Measurements from ENCODE around the gene EZH1. TPM values are rescaled to one million over a fixed set of nuclear protein-coding genes. Genes with fewer than 3 reads are reported as not detected.
A peak's percentile ranks its signal among the peaks of the same experiment; 100 is the strongest.
"Not testable (repeated sequence)": the region's sequence is repeated elsewhere in the genome, so short reads cannot be mapped to it uniquely, and the experiment has no call there.

EZH1 gene
- total RNA-seq, 1 donor from 2014 or later, result 50.5 TPM

GRCh38 chr17:42670789-42671657 is 73.8 kb downstream of the EZH1 start:
- no peak for DNase-seq (ENCODE audit: low spot score)

GRCh38 chr17:42669977-42670788 is 74.7 kb downstream of the EZH1 start:
- DNase-seq (ENCODE audit: low spot score), result no peak

GRCh38 chr17:42669705-42669976 is 75.2 kb downstream of the EZH1 start:
- no peak for DNase-seq (ENCODE audit: low spot score)

GRCh38 chr17:42667088-42667951 is 77.5 kb downstream of the EZH1 start:
- DNase-seq (ENCODE audit: low spot score), result no peak

GRCh38 chr17:42666126-42666525 is 78.7 kb downstream of the EZH1 start:
- not testable (repeated sequence) for DNase-seq (ENCODE audit: low spot score)

DNA sequence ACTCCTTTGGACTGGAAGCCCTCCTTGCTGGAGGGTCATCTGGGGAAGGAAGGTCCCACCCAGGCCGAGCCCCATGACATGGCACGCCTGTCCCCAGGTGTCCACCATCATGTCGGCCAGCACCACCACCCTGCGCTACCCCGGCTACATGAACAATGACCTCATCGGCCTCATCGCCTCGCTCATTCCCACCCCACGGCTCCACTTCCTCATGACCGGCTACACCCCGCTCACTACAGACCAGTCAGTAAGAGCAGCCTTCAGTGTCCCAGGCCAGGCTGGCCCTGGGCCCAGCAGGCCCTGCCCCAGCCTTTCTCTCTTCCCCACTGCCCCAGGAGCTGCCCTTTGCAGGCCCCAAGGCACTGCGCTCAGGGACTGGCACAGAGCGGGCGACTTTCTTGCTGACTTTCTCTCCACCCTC is 79.2 kb downstream of the EZH1 start:
- no peak for DNase-seq (ENCODE audit: low spot score)

- DNase-seq (ENCODE audit: low spot score), result no peak
Measured at GRCh38 chr17:42660692-42661345, 84.0 kb downstream of the EZH1 start.

DNA sequence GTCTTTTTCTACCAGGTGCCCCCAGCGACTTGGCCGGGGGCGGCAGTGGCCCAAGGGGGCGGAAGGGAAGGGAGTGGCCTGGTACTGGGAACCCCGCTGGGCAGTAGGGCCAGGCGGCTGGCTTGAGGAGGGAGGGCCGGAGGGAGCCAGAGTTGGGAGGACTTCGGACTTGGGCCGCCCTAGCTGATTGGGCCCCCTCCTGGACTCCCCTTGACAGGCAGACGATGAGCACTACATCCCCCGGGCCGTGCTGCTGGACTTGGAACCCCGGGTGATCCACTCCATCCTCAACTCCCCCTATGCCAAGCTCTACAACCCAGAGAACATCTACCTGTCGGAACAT is 84.9 kb downstream of the EZH1 start:
- DNase-seq (ENCODE audit: low spot score), result not testable (repeated sequence)

GRCh38 chr17:42659079-42659931 is 85.5 kb downstream of the EZH1 start, which contains the start of gene TUBG2:
TSS of gene TUBG2 (plus strand) at chr17:42659284. CDS start at chr17:42659504, 220 bp downstream.
- DNase-seq (ENCODE audit: low spot score), result peak; percentile 94

DNA sequence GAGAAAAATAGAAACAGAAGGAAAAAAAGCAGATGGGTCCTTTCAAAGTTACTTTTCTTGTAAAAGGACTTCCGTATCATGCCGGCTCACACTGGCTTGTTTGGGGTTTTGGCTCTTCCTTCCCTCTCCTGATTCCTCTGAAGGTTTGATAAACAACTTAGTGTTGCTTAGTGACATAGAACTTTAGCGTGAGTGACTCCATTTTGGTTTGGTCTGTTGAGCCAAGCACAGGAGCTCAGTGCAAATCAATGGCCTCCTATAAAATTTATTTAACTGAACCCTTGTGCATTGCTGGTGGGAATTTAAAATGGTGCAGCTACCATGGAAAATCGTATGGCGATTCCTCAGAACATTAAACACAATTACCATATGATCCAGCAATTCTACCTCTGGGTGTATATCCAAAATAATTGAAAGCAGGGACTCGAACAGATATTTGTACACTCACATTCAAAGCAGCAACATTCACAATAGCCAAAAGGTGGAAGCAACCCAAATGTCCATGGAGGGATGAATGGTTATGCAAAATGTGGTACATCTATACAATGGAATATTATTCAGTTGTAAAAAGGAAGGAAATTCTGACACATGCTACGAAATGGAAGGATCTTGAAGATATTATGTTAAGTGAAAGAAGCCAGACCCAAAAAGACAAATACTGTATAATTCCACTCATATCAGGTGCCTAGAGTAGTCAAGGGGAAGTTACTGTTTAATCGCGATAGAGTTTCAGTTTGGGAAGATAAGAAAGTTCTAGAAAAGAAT is 86.8 kb downstream of the EZH1 start:
- DNase-seq (ENCODE audit: low spot score), result no peak

DNA sequence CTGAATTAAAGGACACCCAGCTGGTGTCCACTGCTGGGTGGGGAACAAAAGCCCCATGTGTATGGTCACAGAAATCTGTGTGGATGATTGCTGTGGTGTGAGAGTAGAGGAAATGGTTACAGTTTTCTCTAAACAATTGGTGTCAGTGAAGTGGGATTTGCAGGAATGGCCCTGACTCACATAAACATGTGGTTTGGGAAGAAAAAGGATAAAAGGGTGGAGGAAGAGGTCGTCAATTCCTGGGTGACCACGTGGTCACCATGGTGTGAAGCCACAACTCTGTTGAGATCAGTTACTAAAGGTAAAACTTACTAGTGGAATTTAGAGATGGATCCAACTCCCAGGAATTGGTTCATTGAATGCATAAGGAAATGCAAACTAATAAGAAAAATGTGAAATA is 89.3 kb downstream of the EZH1 start:
- no peak for DNase-seq (ENCODE audit: low spot score)

DNA sequence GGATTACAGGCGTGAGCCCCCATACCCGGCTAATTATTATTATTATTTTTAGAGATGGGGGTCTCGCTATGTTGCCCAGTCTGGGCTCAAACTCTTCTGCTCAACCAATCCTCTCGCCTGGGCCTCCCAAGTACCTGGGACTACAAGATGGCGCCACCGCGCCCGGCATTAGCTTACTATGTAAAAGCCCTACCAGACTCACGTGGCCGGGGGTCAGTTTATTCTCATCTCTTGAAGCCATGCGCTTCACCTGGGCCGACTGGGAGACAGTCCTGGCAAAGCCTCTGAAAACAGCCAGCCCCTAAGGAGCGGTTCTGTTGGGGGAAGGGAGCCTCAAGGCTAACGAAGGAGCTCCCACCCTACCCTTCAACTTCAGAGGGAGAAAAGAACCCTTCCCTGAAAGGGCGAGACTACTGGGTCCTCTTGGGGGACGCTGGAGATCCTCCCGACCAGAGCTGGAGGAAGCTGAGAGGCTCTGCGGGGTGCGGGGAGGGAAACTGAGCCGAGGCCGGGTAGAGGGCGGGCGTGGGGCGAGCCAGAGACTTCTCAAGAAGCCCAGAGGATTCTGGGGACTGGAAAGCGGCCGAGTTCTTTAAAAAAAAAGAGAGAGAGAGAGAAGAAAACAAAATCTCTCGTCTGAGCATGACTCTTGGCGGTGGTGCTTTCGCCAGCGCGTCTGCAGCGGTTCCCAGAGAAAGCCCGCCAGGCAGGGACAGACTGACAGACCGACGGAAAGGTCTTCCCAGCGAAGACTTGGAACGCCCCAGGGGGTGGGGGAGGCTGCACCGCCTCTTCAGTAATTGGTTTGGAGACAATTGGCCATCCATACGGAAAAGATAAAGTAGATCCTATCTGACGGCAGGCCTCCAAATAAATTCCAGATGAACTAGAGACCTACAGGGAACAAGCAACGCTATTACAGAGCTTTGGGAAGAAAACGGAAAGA is 91.4 kb downstream of the EZH1 start:
- DNase-seq (ENCODE audit: low spot score), result no peak

DNA sequence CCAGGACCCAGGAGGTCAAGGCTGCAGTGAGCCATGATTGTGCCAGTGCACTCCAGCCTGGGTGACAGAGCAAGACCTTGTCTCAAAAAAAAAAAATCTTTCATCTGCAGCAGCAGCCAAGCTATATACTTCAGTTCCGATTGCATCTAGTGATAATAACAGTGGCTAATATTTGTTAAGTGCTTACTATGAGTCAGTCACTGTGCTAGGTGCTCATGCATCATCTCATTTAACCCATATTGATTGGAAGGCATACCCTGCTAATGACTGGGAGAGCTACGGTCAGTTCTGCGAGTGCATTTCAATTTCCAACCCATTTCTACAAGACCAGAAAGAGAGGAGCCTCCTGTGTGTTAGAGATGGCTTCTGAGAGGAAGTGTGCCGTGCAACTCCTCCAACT is 93.4 kb downstream of the EZH1 start:
- DNase-seq (ENCODE audit: low spot score), result no peak

Small RNAs within 50 kb of the gene (microRNA-seq; reads per million reads assigned to microRNA genes)
- gene MIR6780A (ENCODE audit: borderline number of aligned reads), result not detected

Other genes with a start within 250 kb of the EZH1 start
- gene NAGLU, start 208.8 kb downstream of the EZH1 start, total RNA-seq, result 58.7 TPM
- 3.2 TPM for gene HSD17B1, start 192.1 kb downstream of the EZH1 start, total RNA-seq
- gene COASY, start 182.9 kb downstream of the EZH1 start, total RNA-seq, result 57.3 TPM
- gene MLX, start 177.9 kb downstream of the EZH1 start, total RNA-seq, result 50.6 TPM
- 2.2 TPM for gene PSMC3IP, start 167.3 kb downstream of the EZH1 start, total RNA-seq
- 63.9 TPM for gene RETREG3, start 135.7 kb downstream of the EZH1 start, total RNA-seq
- gene TUBG1, start 135.4 kb downstream of the EZH1 start, total RNA-seq, result 45.2 TPM
- 17.6 TPM for gene TUBG2, start 85.8 kb downstream of the EZH1 start, total RNA-seq
- 16.8 TPM for gene PLEKHH3, start 68.0 kb downstream of the EZH1 start, total RNA-seq
- 1.2 TPM for gene CCR10, start 63.2 kb downstream of the EZH1 start, total RNA-seq
- gene CNTNAP1, start 62.5 kb downstream of the EZH1 start, total RNA-seq, result 3.7 TPM
- gene RAMP2, start 16.2 kb upstream of the EZH1 start, total RNA-seq, result 58.2 TPM
- 41.1 TPM for gene VPS25, start 28.4 kb upstream of the EZH1 start, total RNA-seq
- gene WNK4, start 35.6 kb upstream of the EZH1 start, total RNA-seq, result not detected
- gene COA3, start 53.7 kb upstream of the EZH1 start, total RNA-seq, result 56.7 TPM
- not detected for gene CNTD1, start 53.8 kb upstream of the EZH1 start, total RNA-seq
- gene BECN1, start 79.2 kb upstream of the EZH1 start, total RNA-seq, result 82.0 TPM
- gene PSME3, start 88.4 kb upstream of the EZH1 start, total RNA-seq, result 144 TPM
- gene AOC2, start 99.5 kb upstream of the EZH1 start, total RNA-seq, result 10.5 TPM
- gene AOC3, start 106.2 kb upstream of the EZH1 start, total RNA-seq, result 528 TPM
- gene G6PC1, start 155.8 kb upstream of the EZH1 start, total RNA-seq, result not detected
- gene AARSD1, start 219.4 kb upstream of the EZH1 start, total RNA-seq, result 39.2 TPM
- not detected for gene PTGES3L, start 235.0 kb upstream of the EZH1 start, total RNA-seq
- 10.6 TPM for gene RUNDC1, start 235.5 kb upstream of the EZH1 start, total RNA-seq

Data from mesenteric fat pad (tissue), 1 donor.